HEK293 (cell line): ENCODE results near the gene MAP7.

Source experiments
- CTCF ChIP-seq: fragments of 450-650 bp; formaldehyde crosslinking; IDR thresholded peaks from 2 replicates; pipeline ENCODE4 v1.5.1; 2016; ENCODE audit warnings: missing biosample characterization, missing genetic modification characterization
- REST ChIP-seq: fragments of 450-650 bp; formaldehyde crosslinking; IDR thresholded peaks from 2 replicates; pipeline ENCODE4 v1.5.1; 2016; ENCODE audit warnings: missing biosample characterization, missing genetic modification characterization
- ZNF138 ChIP-seq: fragments of 450-650 bp; formaldehyde crosslinking; IDR thresholded peaks from 2 replicates; pipeline ENCODE4 v1.5.1; 2016; ENCODE audit warnings: missing biosample characterization, missing genetic modification characterization, borderline replicate concordance
- ZNF280D ChIP-seq: fragments of 450-650 bp; formaldehyde crosslinking; IDR thresholded peaks from 2 replicates; pipeline ENCODE4 v1.5.1; 2016; ENCODE audit warnings: missing biosample characterization, missing genetic modification characterization
- ZNF324 ChIP-seq: fragments of 450-650 bp; formaldehyde crosslinking; IDR thresholded peaks from 2 replicates; pipeline ENCODE4 v1.5.1; 2016; ENCODE audit warnings: missing biosample characterization, missing genetic modification characterization
- ZNF449 ChIP-seq: fragments of 450-650 bp; formaldehyde crosslinking; IDR thresholded peaks from 2 replicates; pipeline ENCODE4 v1.5.1; 2017; ENCODE audit warnings: missing biosample characterization, mild to moderate bottlenecking, missing genetic modification characterization, moderate library complexity
- ZNF521 ChIP-seq: fragments of 450-650 bp; formaldehyde crosslinking; IDR thresholded peaks from 2 replicates; pipeline ENCODE4 v1.5.1; 2017; ENCODE audit warnings: missing biosample characterization, mild to moderate bottlenecking, missing genetic modification characterization

- TF ChIP-seq ZNF449 (tag by site-specific recombination) (no peak), ZNF521 (tag by site-specific recombination) (no peak), ZNF280D (no peak), CTCF (tag by site-specific recombination) (no peak), REST (no peak), ZNF138 (tag by site-specific recombination) (no peak), ZNF324 (tag by site-specific recombination) (no peak)
Measured at GRCh38 chr6:136309171-136309570, 241.1 kb downstream of the MAP7 start.
